RCC 7860 (cell line): ENCODE data around the gene LRRIQ1.

Experiments used
- DNase-seq: peaks from one replicate; pipeline ENCODE4 v3.0.0-alpha.2; 2015; ENCODE audit warnings: low spot score
- FAIRE-seq: peaks from 2 replicates; lab custom pipeline; 2012; peaks lifted over from hg19 to GRCh38; lab: Jason Lieb, UNC

Gene LRRIQ1

GRCh38 chr12:85043829-85044228 is 7.7 kb downstream of the LRRIQ1 start:
- FAIRE-seq (no peak), DNase-seq (no peak)

GRCh38 chr12:85057370-85057963 is 21.3 kb downstream of the LRRIQ1 start:
- no peak for FAIRE-seq
- DNase-seq, result peak; percentile 5

GRCh38 chr12:85058339-85058738 is 22.2 kb downstream of the LRRIQ1 start:
- DNase-seq, result no peak
- FAIRE-seq, result no peak

GRCh38 chr12:85059594-85059993 is 23.4 kb downstream of the LRRIQ1 start:
- DNase-seq (no peak), FAIRE-seq (no peak)

- DNase-seq (no peak), FAIRE-seq (no peak)
Observed at GRCh38 chr12:85060916-85061315, 24.8 kb downstream of the LRRIQ1 start.

GRCh38 chr12:85065837-85066482 is 29.8 kb downstream of the LRRIQ1 start:
- no peak for FAIRE-seq

GRCh38 chr12:85072826-85073225 is 36.7 kb downstream of the LRRIQ1 start:
- DNase-seq, result no peak
- no peak for FAIRE-seq

More at GRCh38 chr12:85065837-85066482, 29.8 kb downstream of the LRRIQ1 start:
- no peak for DNase-seq

GRCh38 chr12:85076688-85077430 is 40.7 kb downstream of the LRRIQ1 start:
- FAIRE-seq, result peak; percentile 79
- peak; percentile 59 for DNase-seq

- FAIRE-seq, result no peak
Observed at GRCh38 chr12:85085066-85085465, 48.9 kb downstream of the LRRIQ1 start.

GRCh38 chr12:85089792-85090191 is 53.6 kb downstream of the LRRIQ1 start:
- no peak for DNase-seq
- no peak for FAIRE-seq

More at GRCh38 chr12:85085066-85085465, 48.9 kb downstream of the LRRIQ1 start:
- no peak for DNase-seq

- FAIRE-seq (no peak), DNase-seq (no peak)
Observed at GRCh38 chr12:85092814-85093370, 56.7 kb downstream of the LRRIQ1 start.

GRCh38 chr12:85095501-85095900 is 59.4 kb downstream of the LRRIQ1 start:
- FAIRE-seq (no peak), DNase-seq (no peak)

GRCh38 chr12:85130646-85131045 is 94.5 kb downstream of the LRRIQ1 start:
- FAIRE-seq (no peak), DNase-seq (no peak)

- DNase-seq (peak; percentile 7), FAIRE-seq (no peak)
Observed at GRCh38 chr12:85138833-85139232, 102.7 kb downstream of the LRRIQ1 start.

- FAIRE-seq, result no peak
Observed at GRCh38 chr12:85147331-85147730, 111.2 kb downstream of the LRRIQ1 start.

GRCh38 chr12:85152311-85152729 is 116.2 kb downstream of the LRRIQ1 start:
- DNase-seq (no peak), FAIRE-seq (no peak)

More at GRCh38 chr12:85147331-85147730, 111.2 kb downstream of the LRRIQ1 start:
- no peak for DNase-seq

GRCh38 chr12:85155791-85156190 is 119.6 kb downstream of the LRRIQ1 start:
- FAIRE-seq (no peak), DNase-seq (peak; percentile 6)

- FAIRE-seq, result no peak
- no peak for DNase-seq
Observed at GRCh38 chr12:85156569-85156968, 120.4 kb downstream of the LRRIQ1 start.

- FAIRE-seq (no peak), DNase-seq (no peak)
Observed at GRCh38 chr12:85157035-85157603, 121.0 kb downstream of the LRRIQ1 start.

GRCh38 chr12:85163752-85164321 is 127.7 kb downstream of the LRRIQ1 start:
- no peak for DNase-seq
- FAIRE-seq, result no peak
